Muscle of leg (tissue), 11 donors: Measurements from ENCODE around the gene HLF. TPM values are rescaled to one million over a fixed set of nuclear protein-coding genes. Genes with fewer than 3 reads are reported as not detected.

Source experiments
- DNase-seq: peaks from one replicate; pipeline ENCODE4 v3.0.0; 2013
- H3K27ac ChIP-seq: one replicate; pipeline ENCODE4 v1.5.1; 2013; ENCODE audit warnings: mild to moderate bottlenecking, low read length, control low read depth
- H3K27me3 ChIP-seq: one replicate; pipeline ENCODE4 v1.6.1; 2013; ENCODE audit warnings: low read length; ENCODE audit not compliant: control insufficient read depth, insufficient read depth
- H3K36me3 ChIP-seq: one replicate; pipeline ENCODE4 v1.6.1; 2013; ENCODE audit warnings: low read length; ENCODE audit not compliant: control insufficient read depth, insufficient read depth
- H3K4me1 ChIP-seq: one replicate; pipeline ENCODE4 v1.6.1; 2013; ENCODE audit warnings: low read length; ENCODE audit not compliant: control insufficient read depth, insufficient read depth
- H3K4me3 ChIP-seq: one replicate; pipeline ENCODE4 v1.5.1; 2013; ENCODE audit warnings: low read length, control low read depth
- H3K9me3 ChIP-seq: replicated peaks from 2 replicates; pipeline ENCODE4 v1.6.1; 2013; ENCODE audit warnings: low read depth, low read length; ENCODE audit not compliant: control insufficient read depth
- WGBS: methylation state at CpG from one replicate; pipeline ENCODE4 v1.1.5; 2013; ENCODE audit warnings: missing lambda C conversion rate; ENCODE audit not compliant: insufficient coverage; 5-methylcytosine and 5-hydroxymethylcytosine counted together
- polyA plus RNA-seq, 8 donors: library from polyadenylated mRNA; unstranded; fragments of 120-200 nt; gene quantifications; one replicate each; pipeline versions ENCODE4 v1.2.1 to v1.2.3, GENCODE V29; 2013; ENCODE audit warnings: inconsistent platforms in 1 of 8, low replicate concordance in 1 of 8; ENCODE audit not compliant: insufficient read length in 8 of 8, insufficient read depth in 1 of 8
- total RNA-seq: library from RNA; stranded (reverse); fragments of 120-200 nt; gene quantifications from one replicate; pipeline ENCODE4 v1.2.4, GENCODE V29; 2013

The HLF gene
- total and polyA plus RNA-seq, 9 donors: 3.3 to 5.9 (median 4.2) TPM

DNA sequence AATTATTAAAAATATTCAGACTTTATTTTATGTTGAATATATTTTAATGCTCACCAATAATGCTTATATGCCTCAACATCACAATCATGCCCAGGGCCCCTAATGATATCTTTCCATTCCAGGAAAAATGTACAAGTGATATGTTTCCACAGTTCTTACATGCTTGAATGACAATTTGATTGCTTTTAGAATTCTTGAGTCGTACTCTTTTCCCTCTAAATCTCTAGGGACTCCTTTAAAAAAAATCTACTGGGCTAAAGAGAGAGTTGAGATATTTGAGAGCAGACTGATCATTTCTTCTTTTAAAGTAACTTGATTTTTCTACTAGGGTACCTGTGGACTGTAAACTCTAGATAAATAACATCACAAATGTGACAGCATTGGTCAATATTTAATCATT, 18.2 kb upstream of the HLF start:
- H3K4me1 ChIP-seq: peaks cover 5% of the 10 kb centered on the region
- no peak for DNase-seq
- no peak overlapping the region for H3K4me3 ChIP-seq
- no peaks in the 10 kb centered on the region for H3K36me3 ChIP-seq
- H3K9me3 ChIP-seq: no peaks in the 10 kb centered on the region
- H3K27ac ChIP-seq: no peak overlapping the region
- no CpG with 5 or more reads among the region's 1 CpG for WGBS
- no peaks in the 10 kb centered on the region for H3K27me3 ChIP-seq

DNA sequence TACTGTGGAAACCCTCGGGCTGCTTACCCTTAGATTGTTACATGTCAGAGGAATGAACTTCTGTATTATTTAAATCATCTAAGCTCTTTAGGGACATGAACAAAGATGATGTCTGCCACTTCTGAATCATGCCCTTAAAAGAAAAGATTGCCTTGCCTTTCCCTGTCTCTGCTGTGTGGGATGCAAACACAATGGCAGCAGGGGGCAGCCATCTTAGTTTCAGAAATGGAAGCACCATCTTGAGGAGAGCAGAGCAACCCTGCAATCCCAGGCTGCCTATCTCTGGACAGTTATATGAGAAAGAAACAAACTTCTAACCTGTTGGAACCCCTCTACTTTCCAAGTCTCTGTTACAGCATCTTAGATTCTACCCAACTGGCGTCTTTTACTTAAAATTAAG, 16.7 kb upstream of the HLF start:
- no CpG with 5 or more reads among the region's 2 CpGs for WGBS
- Histone ChIP-seq H3K27ac (no peak overlapping the region), H3K36me3 (no peaks in the 10 kb centered on the region), H3K9me3 (no peaks in the 10 kb centered on the region), H3K27me3 (no peaks in the 10 kb centered on the region), H3K4me1 (peaks cover 1% of the 10 kb centered on the region), H3K4me3 (no peak overlapping the region)
- DNase-seq: no peak

DNA sequence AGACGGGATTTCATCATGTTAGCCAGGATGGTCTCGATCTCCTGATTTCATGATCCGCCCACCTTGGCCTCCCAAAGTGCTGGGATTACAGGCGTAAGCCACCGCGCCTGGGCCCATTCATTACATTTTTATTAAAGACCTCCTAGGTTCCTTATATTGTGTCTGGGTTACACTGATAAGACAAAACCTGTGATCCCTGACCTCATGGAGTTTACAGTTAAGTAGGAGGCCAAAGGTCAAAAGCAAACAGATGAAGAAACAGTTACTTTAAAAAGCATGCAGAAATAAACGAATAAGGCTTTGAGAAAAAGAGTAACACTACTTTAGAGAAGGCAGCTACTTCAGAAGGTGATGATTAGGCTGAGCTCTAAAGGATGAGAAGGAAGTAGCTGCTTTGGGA, 14.9 kb upstream of the HLF start:
- Histone ChIP-seq H3K36me3 (no peaks in the 10 kb centered on the region), H3K4me3 (no peak overlapping the region), H3K27me3 (no peaks in the 10 kb centered on the region), H3K9me3 (no peaks in the 10 kb centered on the region), H3K27ac (no peak overlapping the region), H3K4me1 (no peaks in the 10 kb centered on the region)
- WGBS: no CpG with 5 or more reads among the region's 7 CpGs
- DNase-seq: no peak

DNA sequence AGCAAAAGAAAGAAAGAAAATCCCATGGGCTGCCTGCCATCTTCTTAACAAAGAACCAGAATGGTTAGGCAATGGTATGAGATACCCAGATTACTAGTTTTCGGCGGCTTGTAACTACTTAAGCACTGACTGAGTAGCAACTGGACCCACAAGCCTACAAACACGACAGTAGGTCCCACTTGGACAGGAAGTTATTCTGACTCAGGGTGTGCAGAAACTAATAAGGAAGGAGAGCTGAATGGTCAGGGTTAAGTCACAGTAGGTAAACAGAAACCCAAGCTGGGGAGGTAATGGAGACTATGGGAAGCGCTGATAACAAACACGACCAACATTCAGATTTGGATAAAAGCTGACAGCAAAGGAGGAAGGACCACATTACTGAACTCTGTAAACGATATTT, 10.4 kb upstream of the HLF start:
- no peaks in the 10 kb centered on the region for H3K27me3 ChIP-seq
- H3K9me3 ChIP-seq: no peaks in the 10 kb centered on the region
- H3K4me3 ChIP-seq: no peak overlapping the region
- H3K36me3 ChIP-seq: no peaks in the 10 kb centered on the region
- WGBS: 85% methylated on average over 4 of the region's 6 CpGs
- no peak overlapping the region for H3K27ac ChIP-seq
- no peak for DNase-seq
- H3K4me1 ChIP-seq: no peaks in the 10 kb centered on the region

GRCh38 chr17:55258578-55259135, 6.1 kb upstream of the HLF start:
- 100% methylated on average over 1 of the region's 3 CpGs for WGBS
- H3K4me1 ChIP-seq: peaks cover 2% of the 10 kb centered on the region
- no peaks in the 10 kb centered on the region for H3K36me3 ChIP-seq
- DNase-seq: no peak
- H3K27me3 ChIP-seq: peaks cover 21% of the 10 kb centered on the region
- no peak overlapping the region for H3K4me3 ChIP-seq
- no peak overlapping the region for H3K27ac ChIP-seq
- H3K9me3 ChIP-seq: peaks cover 2% of the 10 kb centered on the region

DNA sequence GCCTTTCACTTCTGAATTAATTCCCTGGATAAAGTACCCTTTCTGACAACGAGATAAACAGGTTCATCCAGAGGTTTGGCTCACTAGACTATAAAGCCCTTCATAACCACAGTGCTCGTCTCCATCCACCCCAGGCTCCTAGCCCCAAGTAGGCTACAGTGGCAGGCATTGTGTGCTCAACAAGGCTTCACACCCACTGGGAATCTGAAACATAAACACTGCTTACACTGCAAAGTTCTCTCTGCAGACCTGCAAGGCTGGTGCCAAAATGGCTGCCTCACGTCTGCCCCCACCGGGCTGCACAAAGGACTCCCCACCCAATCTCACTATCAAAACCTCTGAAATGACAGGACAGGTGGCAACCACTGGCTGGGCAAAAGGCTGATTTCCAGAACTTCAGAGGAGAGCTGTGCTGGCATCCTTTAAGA, 5.1 kb upstream of the HLF start:
- no peak overlapping the region for H3K27ac ChIP-seq
- 55% methylated on average over 2 of the region's 4 CpGs for WGBS

GRCh38 chr17:55261311-55261710, 3.4 kb upstream of the HLF start:
- peaks cover 23% of the 10 kb centered on the region for H3K4me1 ChIP-seq
- H3K36me3 ChIP-seq: no peaks in the 10 kb centered on the region
- peaks cover 2% of the 10 kb centered on the region for H3K9me3 ChIP-seq
- no peak for DNase-seq
- WGBS: 100% methylated on average over 1 of the region's 2 CpGs
- H3K4me3 ChIP-seq: no peak overlapping the region
- peaks cover 43% of the 10 kb centered on the region for H3K27me3 ChIP-seq
- no peak overlapping the region for H3K27ac ChIP-seq

More for the DNA sequence above, 5.1 kb upstream of the HLF start:
- peaks cover 12% of the 10 kb centered on the region for H3K4me1 ChIP-seq
- H3K4me3 ChIP-seq: no peak overlapping the region
- peaks cover 2% of the 10 kb centered on the region for H3K9me3 ChIP-seq
- peaks cover 31% of the 10 kb centered on the region for H3K27me3 ChIP-seq
- H3K36me3 ChIP-seq: no peaks in the 10 kb centered on the region
- no peak for DNase-seq

- peaks cover 2% of the 10 kb centered on the region for H3K9me3 ChIP-seq
- no peak for DNase-seq
- H3K4me3 ChIP-seq: peak overlapping the region; percentile 25
- WGBS: 9% methylated on average over 18 of the region's 31 CpGs
- peaks cover 4% of the 10 kb centered on the region for H3K36me3 ChIP-seq
- no peak overlapping the region for H3K27ac ChIP-seq
- peaks cover 24% of the 10 kb centered on the region for H3K4me1 ChIP-seq
- peaks cover 47% of the 10 kb centered on the region for H3K27me3 ChIP-seq
Observed at GRCh38 chr17:55263569-55264277, 1.0 kb upstream of the HLF start.

GRCh38 chr17:55264278-55264644, 499 bp upstream of the HLF start:
- peaks cover 47% of the 10 kb centered on the region for H3K27me3 ChIP-seq
- DNase-seq: peak; percentile 47
- H3K9me3 ChIP-seq: peaks cover 2% of the 10 kb centered on the region
- 7% methylated on average over 4 of the region's 13 CpGs for WGBS
- peak overlapping the region; percentile 25 for H3K4me3 ChIP-seq
- H3K4me1 ChIP-seq: peaks cover 24% of the 10 kb centered on the region
- no peak overlapping the region for H3K27ac ChIP-seq
- peaks cover 4% of the 10 kb centered on the region for H3K36me3 ChIP-seq

GRCh38 chr17:55265311-55266021, 706 bp downstream of the HLF start:
- under 1% methylated on average over 23 of the region's 52 CpGs for WGBS
- Histone ChIP-seq H3K9me3 (peaks cover 2% of the 10 kb centered on the region), H3K27ac (no peak overlapping the region), H3K36me3 (peaks cover 4% of the 10 kb centered on the region), H3K27me3 (peaks cover 47% of the 10 kb centered on the region), H3K4me1 (peaks cover 24% of the 10 kb centered on the region), H3K4me3 (peak overlapping the region; percentile 58)
- DNase-seq: peak; percentile 35
